ENCODE data around the gene ST3GAL6. TPM values are rescaled to one million over a fixed set of nuclear protein-coding genes. Genes with fewer than 3 reads are reported as not detected.
A peak's percentile ranks its signal among the peaks of the same experiment; 100 is the strongest.

ST3GAL6 gene
- total and polyA plus RNA-seq, 2 of the 13 experiments (the other 11 are each of a cell fraction or from before 2014, with no cell fraction given): 17.5 to 23.2 TPM

DNA sequence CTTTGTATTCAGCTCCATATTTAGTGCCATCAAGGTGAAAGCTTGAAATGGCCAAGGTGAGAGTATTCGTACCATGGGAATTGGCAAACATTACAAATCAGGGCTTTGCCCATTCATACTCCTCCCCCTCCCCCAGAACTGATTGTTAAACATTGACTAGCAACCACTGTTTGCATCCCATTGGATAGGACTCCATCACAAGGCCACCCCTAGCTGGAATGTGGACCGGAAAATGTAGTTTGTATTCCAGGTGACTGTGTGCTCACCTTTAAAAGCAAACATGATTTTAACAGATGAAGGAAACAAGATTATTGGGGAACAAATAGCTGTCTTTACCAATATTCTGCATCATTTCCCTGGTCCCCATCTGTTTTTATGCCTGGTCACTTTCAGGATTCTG lies 14.1 kb downstream of the ST3GAL6 start (continued):
- TF ChIP-seq, protein P1, sequence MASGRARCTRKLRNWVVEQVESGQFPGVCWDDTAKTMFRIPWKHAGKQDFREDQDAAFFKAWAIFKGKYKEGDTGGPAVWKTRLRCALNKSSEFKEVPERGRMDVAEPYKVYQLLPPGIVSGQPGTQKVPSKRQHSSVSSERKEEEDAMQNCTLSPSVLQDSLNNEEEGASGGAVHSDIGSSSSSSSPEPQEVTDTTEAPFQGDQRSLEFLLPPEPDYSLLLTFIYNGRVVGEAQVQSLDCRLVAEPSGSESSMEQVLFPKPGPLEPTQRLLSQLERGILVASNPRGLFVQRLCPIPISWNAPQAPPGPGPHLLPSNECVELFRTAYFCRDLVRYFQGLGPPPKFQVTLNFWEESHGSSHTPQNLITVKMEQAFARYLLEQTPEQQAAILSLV (CRISPR knock-in tag; IDR thresholded peaks at IDR 0.05; ENCODE audit: borderline replicate concordance): no peak
- TF ChIP-seq, protein P2, sequence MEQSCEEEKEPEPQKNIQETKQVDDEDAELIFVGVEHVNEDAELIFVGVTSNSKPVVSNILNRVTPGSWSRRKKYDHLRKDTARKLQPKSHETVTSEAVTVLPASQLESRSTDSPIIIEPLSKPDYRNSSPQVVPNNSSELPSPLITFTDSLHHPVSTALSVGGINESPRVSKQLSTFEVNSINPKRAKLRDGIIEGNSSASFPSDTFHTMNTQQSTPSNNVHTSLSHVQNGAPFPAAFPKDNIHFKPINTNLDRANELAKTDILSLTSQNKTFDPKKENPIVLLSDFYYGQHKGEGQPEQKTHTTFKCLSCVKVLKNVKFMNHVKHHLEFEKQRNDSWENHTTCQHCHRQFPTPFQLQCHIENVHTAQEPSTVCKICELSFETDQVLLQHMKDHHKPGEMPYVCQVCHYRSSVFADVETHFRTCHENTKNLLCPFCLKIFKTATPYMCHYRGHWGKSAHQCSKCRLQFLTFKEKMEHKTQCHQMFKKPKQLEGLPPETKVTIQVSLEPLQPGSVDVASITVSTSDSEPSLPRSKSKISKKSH (CRISPR knock-in tag; IDR thresholded peaks at IDR 0.05; ENCODE audit: borderline replicate concordance): no peak
- TF ChIP-seq, protein P3, sequence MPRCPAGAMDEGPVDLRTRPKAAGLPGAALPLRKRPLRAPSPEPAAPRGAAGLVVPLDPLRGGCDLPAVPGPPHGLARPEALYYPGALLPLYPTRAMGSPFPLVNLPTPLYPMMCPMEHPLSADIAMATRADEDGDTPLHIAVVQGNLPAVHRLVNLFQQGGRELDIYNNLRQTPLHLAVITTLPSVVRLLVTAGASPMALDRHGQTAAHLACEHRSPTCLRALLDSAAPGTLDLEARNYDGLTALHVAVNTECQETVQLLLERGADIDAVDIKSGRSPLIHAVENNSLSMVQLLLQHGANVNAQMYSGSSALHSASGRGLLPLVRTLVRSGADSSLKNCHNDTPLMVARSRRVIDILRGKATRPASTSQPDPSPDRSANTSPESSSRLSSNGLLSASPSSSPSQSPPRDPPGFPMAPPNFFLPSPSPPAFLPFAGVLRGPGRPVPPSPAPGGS (CRISPR knock-in tag; IDR thresholded peaks at IDR 0.05): no peak
- TF ChIP-seq SKI (IDR thresholded peaks at IDR 0.05; ENCODE audit: partially characterized antibody): no peak
- TF ChIP-seq, protein P4, sequence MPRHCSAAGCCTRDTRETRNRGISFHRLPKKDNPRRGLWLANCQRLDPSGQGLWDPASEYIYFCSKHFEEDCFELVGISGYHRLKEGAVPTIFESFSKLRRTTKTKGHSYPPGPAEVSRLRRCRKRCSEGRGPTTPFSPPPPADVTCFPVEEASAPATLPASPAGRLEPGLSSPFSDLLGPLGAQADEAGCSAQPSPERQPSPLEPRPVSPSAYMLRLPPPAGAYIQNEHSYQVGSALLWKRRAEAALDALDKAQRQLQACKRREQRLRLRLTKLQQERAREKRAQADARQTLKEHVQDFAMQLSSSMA (CRISPR knock-in tag; IDR thresholded peaks at IDR 0.05): no peak
- TF ChIP-seq SMARCE1 (IDR thresholded peaks at IDR 0.05; ENCODE audit: borderline replicate concordance): no peak
- TF ChIP-seq SNAPC2 (CRISPR knock-in tag; IDR thresholded peaks at IDR 0.05): no peak
- TF ChIP-seq, protein P5, sequence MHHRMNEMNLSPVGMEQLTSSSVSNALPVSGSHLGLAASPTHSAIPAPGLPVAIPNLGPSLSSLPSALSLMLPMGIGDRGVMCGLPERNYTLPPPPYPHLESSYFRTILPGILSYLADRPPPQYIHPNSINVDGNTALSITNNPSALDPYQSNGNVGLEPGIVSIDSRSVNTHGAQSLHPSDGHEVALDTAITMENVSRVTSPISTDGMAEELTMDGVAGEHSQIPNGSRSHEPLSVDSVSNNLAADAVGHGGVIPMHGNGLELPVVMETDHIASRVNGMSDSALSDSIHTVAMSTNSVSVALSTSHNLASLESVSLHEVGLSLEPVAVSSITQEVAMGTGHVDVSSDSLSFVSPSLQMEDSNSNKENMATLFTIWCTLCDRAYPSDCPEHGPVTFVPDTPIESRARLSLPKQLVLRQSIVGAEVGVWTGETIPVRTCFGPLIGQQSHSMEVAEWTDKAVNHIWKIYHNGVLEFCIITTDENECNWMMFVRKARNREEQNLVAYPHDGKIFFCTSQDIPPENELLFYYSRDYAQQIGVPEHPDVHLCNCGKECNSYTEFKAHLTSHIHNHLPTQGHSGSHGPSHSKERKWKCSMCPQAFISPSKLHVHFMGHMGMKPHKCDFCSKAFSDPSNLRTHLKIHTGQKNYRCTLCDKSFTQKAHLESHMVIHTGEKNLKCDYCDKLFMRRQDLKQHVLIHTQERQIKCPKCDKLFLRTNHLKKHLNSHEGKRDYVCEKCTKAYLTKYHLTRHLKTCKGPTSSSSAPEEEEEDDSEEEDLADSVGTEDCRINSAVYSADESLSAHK (CRISPR knock-in tag; IDR thresholded peaks at IDR 0.05; ENCODE audit: borderline replicate concordance): no peak
- no peak for TF ChIP-seq HCFC1 (IDR thresholded peaks at IDR 0.05; ENCODE audit: low read depth, low read length)
- no peak for TF ChIP-seq PLRG1 (conservative IDR thresholded peaks at IDR 0.05)
- TF ChIP-seq NR3C1 (CRISPR knock-in tag; IDR thresholded peaks at IDR 0.05): no peak
- no peak for TF ChIP-seq KLF12 (CRISPR knock-in tag; IDR thresholded peaks at IDR 0.05; ENCODE audit: borderline replicate concordance)
- TF ChIP-seq, protein P6, sequence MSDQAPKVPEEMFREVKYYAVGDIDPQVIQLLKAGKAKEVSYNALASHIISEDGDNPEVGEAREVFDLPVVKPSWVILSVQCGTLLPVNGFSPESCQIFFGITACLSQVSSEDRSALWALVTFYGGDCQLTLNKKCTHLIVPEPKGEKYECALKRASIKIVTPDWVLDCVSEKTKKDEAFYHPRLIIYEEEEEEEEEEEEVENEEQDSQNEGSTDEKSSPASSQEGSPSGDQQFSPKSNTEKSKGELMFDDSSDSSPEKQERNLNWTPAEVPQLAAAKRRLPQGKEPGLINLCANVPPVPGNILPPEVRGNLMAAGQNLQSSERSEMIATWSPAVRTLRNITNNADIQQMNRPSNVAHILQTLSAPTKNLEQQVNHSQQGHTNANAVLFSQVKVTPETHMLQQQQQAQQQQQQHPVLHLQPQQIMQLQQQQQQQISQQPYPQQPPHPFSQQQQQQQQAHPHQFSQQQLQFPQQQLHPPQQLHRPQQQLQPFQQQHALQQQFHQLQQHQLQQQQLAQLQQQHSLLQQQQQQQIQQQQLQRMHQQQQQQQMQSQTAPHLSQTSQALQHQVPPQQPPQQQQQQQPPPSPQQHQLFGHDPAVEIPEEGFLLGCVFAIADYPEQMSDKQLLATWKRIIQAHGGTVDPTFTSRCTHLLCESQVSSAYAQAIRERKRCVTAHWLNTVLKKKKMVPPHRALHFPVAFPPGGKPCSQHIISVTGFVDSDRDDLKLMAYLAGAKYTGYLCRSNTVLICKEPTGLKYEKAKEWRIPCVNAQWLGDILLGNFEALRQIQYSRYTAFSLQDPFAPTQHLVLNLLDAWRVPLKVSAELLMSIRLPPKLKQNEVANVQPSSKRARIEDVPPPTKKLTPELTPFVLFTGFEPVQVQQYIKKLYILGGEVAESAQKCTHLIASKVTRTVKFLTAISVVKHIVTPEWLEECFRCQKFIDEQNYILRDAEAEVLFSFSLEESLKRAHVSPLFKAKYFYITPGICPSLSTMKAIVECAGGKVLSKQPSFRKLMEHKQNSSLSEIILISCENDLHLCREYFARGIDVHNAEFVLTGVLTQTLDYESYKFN (CRISPR knock-in tag; conservative IDR thresholded peaks at IDR 0.05): peak; percentile 94
- no peak for TF ChIP-seq ZBTB21 (CRISPR knock-in tag; IDR thresholded peaks at IDR 0.05)
- no peak for TF ChIP-seq TCF12 (IDR thresholded peaks at IDR 0.05)
- TF ChIP-seq TCF12 (CRISPR knock-in tag; IDR thresholded peaks at IDR 0.05): no peak
- no peak for TF ChIP-seq ZNF12 (CRISPR knock-in tag; IDR thresholded peaks at IDR 0.05)
- TF ChIP-seq ZNF446 (CRISPR knock-in tag; IDR thresholded peaks at IDR 0.05): no peak
- TF ChIP-seq ZNF558 (CRISPR knock-in tag; IDR thresholded peaks at IDR 0.05; ENCODE audit: borderline replicate concordance): no peak
- peak; percentile 60; the same call in 1 of the 2 replicates for TF ChIP-seq HOXA3 (CRISPR knock-in tag; IDR thresholded peaks at IDR 0.05)
- TF ChIP-seq ZFYVE20 (CRISPR knock-in tag; IDR thresholded peaks at IDR 0.05; ENCODE audit: borderline replicate concordance, low read depth): no peak
